OCI-LY7 (cell line): ENCODE results near the gene ANG. TPM values are rescaled to one million over a fixed set of nuclear protein-coding genes. Genes with fewer than 3 reads are reported as not detected.
"Not testable (repeated sequence)": the region's sequence is repeated elsewhere in the genome, so short reads cannot be mapped to it uniquely, and the experiment has no call there.

Source experiments
- BruUV-seq: library from RNA; stranded (reverse); fragments of 400-500 nt; replicated peaks from 2 replicates; lab custom pipeline; 2021; lab: Mats Ljungman, UMichigan
- CTCF ChIA-PET: fragments of 300-600 bp; sonication (Branson Sonifier 250); formaldehyde crosslinking; loops from one replicate; lab custom pipeline; 2022; ENCODE audit warnings: antibody characterized with exemption; ENCODE audit not compliant: unreplicated experiment; lab: Charles Lee
- POLR2A ChIA-PET: fragments of 300-600 bp; sonication (Branson Sonifier 250); formaldehyde crosslinking; loops from one replicate; lab custom pipeline; 2022; ENCODE audit warnings: antibody characterized with exemption; lab: Charles Lee
- DNase-seq: peaks from one replicate; pipeline ENCODE4 v3.0.0-alpha.2; 2015; ENCODE audit warnings: low spot score
- H2AFZ ChIP-seq: fragments of 200-600 bp; sonication (generic), shearing (Covaris generic); 2 replicates; pipeline ENCODE4 v1.6.1; 2014; ENCODE audit warnings: mild to moderate bottlenecking, antibody characterized with exemption, low read length, moderate library complexity
- H3K27ac ChIP-seq: fragments of 200-600 bp; sonication (generic); 2 replicates; pipeline ENCODE4 v1.5.1; 2014; ENCODE audit warnings: mixed run types, low read depth, mild to moderate bottlenecking, moderate library complexity, low read length, inconsistent platforms; ENCODE audit not compliant: poor library complexity, severe bottlenecking
- H3K36me3 ChIP-seq: fragments of 200-600 bp; sonication (generic); 2 replicates; pipeline ENCODE4 v1.6.1; 2014; ENCODE audit warnings: mild to moderate bottlenecking, antibody characterized with exemption, low read length, moderate library complexity, mixed read lengths; ENCODE audit not compliant: insufficient read depth
- H3K4me1 ChIP-seq: fragments of 200-600 bp; sonication (generic); 2 replicates; pipeline ENCODE4 v1.5.1; 2014; ENCODE audit warnings: mild to moderate bottlenecking, low read length; ENCODE audit not compliant: insufficient read depth, poor library complexity, severe bottlenecking
- H3K4me2 ChIP-seq: fragments of 200-600 bp; sonication (generic); 2 replicates; pipeline ENCODE4 v1.6.1; 2014; ENCODE audit warnings: mild to moderate bottlenecking, low read length
- H3K4me3 ChIP-seq: fragments of 200-600 bp; sonication (generic); 2 replicates; pipeline ENCODE4 v1.5.1; 2014; ENCODE audit warnings: mild to moderate bottlenecking, low read depth, low read length; ENCODE audit not compliant: poor library complexity, severe bottlenecking
- H3K79me2 ChIP-seq: fragments of 200-600 bp; sonication (generic); 2 replicates; pipeline ENCODE4 v1.6.1; 2016; ENCODE audit warnings: low read depth, mild to moderate bottlenecking, low read length, moderate library complexity, mixed read lengths; ENCODE audit not compliant: insufficient read depth
- H3K9me2 ChIP-seq: fragments of 200-600 bp; sonication (generic); 2 replicates; pipeline ENCODE4 v1.6.1; 2016; ENCODE audit warnings: mild to moderate bottlenecking, low read length, mixed read lengths; ENCODE audit not compliant: insufficient read depth
- H3K9me3 ChIP-seq: fragments of 200-600 bp; sonication (generic); 2 replicates; pipeline ENCODE4 v1.6.1; 2014; ENCODE audit warnings: mild to moderate bottlenecking, mixed run types, low read length, mixed read lengths
- H4K20me1 ChIP-seq: fragments of 200-600 bp; sonication (generic); 2 replicates; pipeline ENCODE4 v1.6.1; 2014; ENCODE audit warnings: mild to moderate bottlenecking, antibody characterized with exemption, low read length, moderate library complexity, mixed read lengths; ENCODE audit not compliant: insufficient read depth
- EZH2phosphoT487 ChIP-seq: fragments of 200-600 bp; sonication (generic); IDR thresholded peaks from 2 replicates; pipeline ENCODE4 v1.6.1; 2018; ENCODE audit warnings: low read depth, borderline replicate concordance, mild to moderate bottlenecking, mixed run types, antibody characterized with exemption, low read length, moderate library complexity, mixed read lengths
- intact Hi-C: fragments of 100-400 bp; cut with micrococcal nuclease; formaldehyde crosslinking; loops from one replicate; pipeline ENCODE4 v1.10.0; 2022; ENCODE audit not compliant: unreplicated experiment
- total RNA-seq, 2 experiments: library from RNA; depleted of rRNA in 1 of 2; stranded (reverse); fragments of >200 nt in 1 of 2; shearing (Covaris generic) in 1 of 2; gene quantifications; 2 replicates each; pipeline ENCODE4 v1.2.3, GENCODE V29; 2014 to 2022
- TF ChIP-seq, protein P1 (sequence below): fragments of 200-600 bp; sonication (generic); conservative IDR thresholded peaks from 2 replicates; pipeline ENCODE4 v1.5.1; 2014; ENCODE audit warnings: mild to moderate bottlenecking, antibody characterized with exemption, low read length, moderate library complexity, mixed read lengths

The ANG gene
- total RNA-seq, 2 experiments from 2014 or later = not detected

DNA sequence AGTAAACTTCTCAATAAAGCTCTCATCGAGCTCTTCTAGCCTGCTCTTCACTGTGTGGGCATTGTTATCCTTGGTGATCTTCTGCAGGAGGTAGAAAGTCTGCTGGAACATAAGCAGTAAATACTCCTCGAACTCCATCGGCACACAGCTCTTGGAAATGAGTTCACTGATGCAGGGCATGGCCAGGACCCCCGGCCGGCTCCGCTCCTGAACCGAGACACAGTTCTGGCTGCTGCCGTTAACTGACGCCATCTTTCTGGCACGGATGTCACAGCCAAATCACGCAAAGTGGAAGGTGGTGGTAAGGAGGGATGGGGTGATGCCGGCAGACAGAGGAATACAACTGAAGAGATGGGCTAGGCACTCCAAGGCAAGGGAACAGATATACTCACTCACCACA lies 33.5 kb downstream of the ANG start:
- Histone ChIP-seq H3K4me1 (no peaks in the 10 kb centered on the region), H2AFZ (no peak overlapping the region), H3K4me2 (no peak overlapping the region), H3K79me2 (no peaks in the 10 kb centered on the region), H4K20me1 (no peaks in the 10 kb centered on the region), H3K9me3 (no peaks in the 10 kb centered on the region), H3K9me2 (no peaks in the 10 kb centered on the region), H3K27ac (no peak overlapping the region), H3K36me3 (no peaks in the 10 kb centered on the region), H3K4me3 (no peak overlapping the region)
- TF ChIP-seq EZH2phosphoT487 = no peak
- TF ChIP-seq, protein P1, sequence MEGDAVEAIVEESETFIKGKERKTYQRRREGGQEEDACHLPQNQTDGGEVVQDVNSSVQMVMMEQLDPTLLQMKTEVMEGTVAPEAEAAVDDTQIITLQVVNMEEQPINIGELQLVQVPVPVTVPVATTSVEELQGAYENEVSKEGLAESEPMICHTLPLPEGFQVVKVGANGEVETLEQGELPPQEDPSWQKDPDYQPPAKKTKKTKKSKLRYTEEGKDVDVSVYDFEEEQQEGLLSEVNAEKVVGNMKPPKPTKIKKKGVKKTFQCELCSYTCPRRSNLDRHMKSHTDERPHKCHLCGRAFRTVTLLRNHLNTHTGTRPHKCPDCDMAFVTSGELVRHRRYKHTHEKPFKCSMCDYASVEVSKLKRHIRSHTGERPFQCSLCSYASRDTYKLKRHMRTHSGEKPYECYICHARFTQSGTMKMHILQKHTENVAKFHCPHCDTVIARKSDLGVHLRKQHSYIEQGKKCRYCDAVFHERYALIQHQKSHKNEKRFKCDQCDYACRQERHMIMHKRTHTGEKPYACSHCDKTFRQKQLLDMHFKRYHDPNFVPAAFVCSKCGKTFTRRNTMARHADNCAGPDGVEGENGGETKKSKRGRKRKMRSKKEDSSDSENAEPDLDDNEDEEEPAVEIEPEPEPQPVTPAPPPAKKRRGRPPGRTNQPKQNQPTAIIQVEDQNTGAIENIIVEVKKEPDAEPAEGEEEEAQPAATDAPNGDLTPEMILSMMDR = no peak
- intact Hi-C loops = no loop called here
- POLR2A ChIA-PET = no interaction called here
- CTCF ChIA-PET = no interaction called here
- no peak for DNase-seq
- BruUV-seq = no TSS peak

DNA sequence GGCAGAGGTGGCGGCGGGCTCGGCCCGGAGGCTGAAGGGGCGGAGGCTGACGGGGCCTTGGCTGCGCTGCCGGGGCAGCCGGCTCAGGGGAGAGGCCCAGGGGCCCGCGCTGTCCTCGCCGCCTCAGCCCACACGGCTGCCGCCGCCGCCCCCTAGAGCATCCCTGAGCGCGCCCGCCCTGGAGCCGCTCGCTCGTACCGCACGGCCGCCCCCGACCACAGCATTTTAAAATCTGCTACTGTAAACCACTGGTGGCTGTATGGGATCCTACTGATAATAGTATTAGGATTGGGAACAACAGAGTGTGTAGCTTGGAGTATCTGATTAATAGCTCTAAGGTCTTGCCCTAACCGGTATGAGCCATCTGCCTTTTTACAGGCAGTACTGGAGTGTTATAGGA lies 34.9 kb downstream of the ANG start:
- no peaks in the 10 kb centered on the region for H3K36me3 ChIP-seq
- no peaks in the 10 kb centered on the region for H3K79me2 ChIP-seq
- H3K27ac ChIP-seq = no peak overlapping the region
- BruUV-seq = no TSS peak
- no peak for DNase-seq
- no peak overlapping the region for H2AFZ ChIP-seq
- H3K9me3 ChIP-seq = no peaks in the 10 kb centered on the region
- POLR2A ChIA-PET = no interaction called here
- H3K4me2 ChIP-seq = no peak overlapping the region
- no peaks in the 10 kb centered on the region for H4K20me1 ChIP-seq
- no peak overlapping the region for H3K4me3 ChIP-seq
- H3K4me1 ChIP-seq = no peaks in the 10 kb centered on the region
- no peak for TF ChIP-seq EZH2phosphoT487
- intact Hi-C loops = no loop called here
- CTCF ChIA-PET = no interaction called here
- H3K9me2 ChIP-seq = no peaks in the 10 kb centered on the region

DNA sequence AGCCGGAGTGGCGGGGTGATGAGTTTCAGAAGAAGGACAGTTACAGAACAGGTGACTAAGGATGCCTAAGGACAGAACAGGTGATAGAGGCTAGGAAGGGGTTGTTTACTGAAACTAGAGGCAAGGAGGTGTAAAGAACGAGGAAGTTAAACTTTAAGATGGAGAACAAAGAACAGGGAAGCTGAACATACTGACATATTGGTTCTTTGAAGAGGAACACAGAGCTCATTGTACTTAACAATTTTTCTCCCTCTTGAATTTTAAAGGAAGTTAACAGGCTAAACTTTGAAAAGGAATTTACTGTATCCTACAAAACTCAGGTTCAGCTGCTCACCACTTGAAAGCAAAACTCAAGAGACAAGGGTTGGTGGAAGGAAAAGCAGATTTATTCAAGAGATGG lies 37.6 kb downstream of the ANG start:
- CTCF ChIA-PET = not testable (repeated sequence)

DNA sequence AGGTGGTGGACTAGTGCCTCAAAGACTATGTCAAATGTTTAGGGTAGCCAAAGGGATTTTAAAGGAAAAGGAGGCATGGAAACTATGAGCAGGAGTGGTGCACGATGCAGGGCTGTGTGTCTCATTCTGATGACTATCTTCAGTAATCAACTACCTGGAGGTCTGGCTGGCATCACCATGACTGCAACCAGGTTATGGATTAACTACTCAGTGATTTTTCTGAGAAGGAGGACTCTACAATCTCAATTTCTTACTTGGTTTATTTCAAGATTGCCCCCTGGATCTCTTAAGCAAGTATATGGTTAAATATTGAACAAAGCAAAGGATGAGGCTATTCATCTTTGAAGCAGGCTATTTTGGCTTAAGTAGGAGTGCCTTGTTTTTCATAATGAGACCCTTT lies 38.0 kb downstream of the ANG start:
- H2AFZ ChIP-seq = no peak overlapping the region
- CTCF ChIA-PET = no interaction called here

More for the DNA sequence above, 37.6 kb downstream of the ANG start:
- H3K36me3 ChIP-seq, H3K4me3 ChIP-seq, H3K27ac ChIP-seq, H2AFZ ChIP-seq, intact Hi-C loops, DNase-seq, H3K9me3 ChIP-seq, H4K20me1 ChIP-seq, POLR2A ChIA-PET, H3K4me1 ChIP-seq, H3K79me2 ChIP-seq, BruUV-seq, H3K4me2 ChIP-seq, H3K9me2 ChIP-seq: not testable (repeated sequence)

More for the DNA sequence above, 38.0 kb downstream of the ANG start:
- Histone ChIP-seq H3K36me3 (no peaks in the 10 kb centered on the region), H4K20me1 (no peaks in the 10 kb centered on the region), H3K9me2 (no peaks in the 10 kb centered on the region), H3K9me3 (no peaks in the 10 kb centered on the region), H3K79me2 (no peaks in the 10 kb centered on the region), H3K27ac (no peak overlapping the region), H3K4me2 (no peak overlapping the region), H3K4me3 (no peak overlapping the region), H3K4me1 (no peaks in the 10 kb centered on the region)
- BruUV-seq = no TSS peak
- TF ChIP-seq, protein P1 = no peak
- POLR2A ChIA-PET = no interaction called here
- no peak for DNase-seq
- intact Hi-C loops = no loop called here
